EL (cell line): ENCODE results near the gene PACS2.
"Not testable (repeated sequence)": the region's sequence is repeated elsewhere in the genome, so short reads cannot be mapped to it uniquely, and the experiment has no call there.

Experiments used
- DNase-seq: peaks from one replicate; pipeline ENCODE4 v3.0.0-alpha.2; 2016

Gene PACS2

GRCh38 chr14:105314287-105315200 lies at the start of gene PACS2:
TSS of gene PACS2 (plus strand) at chr14:105314748. CDS start at chr14:105314919, 171 bp downstream.
- peak; percentile 82 for DNase-seq

GRCh38 chr14:105267820-105268548 lies 46.6 kb upstream of the PACS2 start:
- no peak for DNase-seq

- DNase-seq = no peak
These were observed 45.7 kb upstream of the PACS2 start for GRCh38 chr14:105268736-105269354.

GRCh38 chr14:105269405-105269804 lies 45.1 kb upstream of the PACS2 start:
- DNase-seq = no peak

- no peak for DNase-seq
These were observed 43.2 kb upstream of the PACS2 start for GRCh38 chr14:105271224-105271890.

DNA sequence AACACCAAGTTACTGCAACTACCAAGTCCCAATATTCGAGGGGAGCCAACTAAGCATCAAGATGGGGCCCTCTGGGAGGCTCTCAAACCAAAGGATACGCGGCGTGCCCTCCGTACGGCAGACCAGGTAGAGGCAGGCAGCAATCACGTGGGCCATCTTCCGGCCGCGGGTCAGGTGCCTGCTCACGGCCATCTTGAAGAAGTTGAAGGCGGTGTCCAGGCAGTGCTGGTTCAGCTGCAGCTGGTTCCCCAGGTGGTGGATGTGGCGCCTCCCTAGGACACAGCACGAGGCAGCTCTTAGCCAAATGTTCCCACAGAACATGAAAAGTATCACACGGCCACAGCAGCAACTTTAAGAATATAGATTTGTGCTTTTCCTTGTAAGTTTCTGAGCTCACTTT lies 41.9 kb upstream of the PACS2 start:
- DNase-seq = no peak

GRCh38 chr14:105273062-105273461 lies 41.5 kb upstream of the PACS2 start:
- DNase-seq = no peak

- no peak for DNase-seq
These were observed 39.9 kb upstream of the PACS2 start for GRCh38 chr14:105274637-105275036.

DNA sequence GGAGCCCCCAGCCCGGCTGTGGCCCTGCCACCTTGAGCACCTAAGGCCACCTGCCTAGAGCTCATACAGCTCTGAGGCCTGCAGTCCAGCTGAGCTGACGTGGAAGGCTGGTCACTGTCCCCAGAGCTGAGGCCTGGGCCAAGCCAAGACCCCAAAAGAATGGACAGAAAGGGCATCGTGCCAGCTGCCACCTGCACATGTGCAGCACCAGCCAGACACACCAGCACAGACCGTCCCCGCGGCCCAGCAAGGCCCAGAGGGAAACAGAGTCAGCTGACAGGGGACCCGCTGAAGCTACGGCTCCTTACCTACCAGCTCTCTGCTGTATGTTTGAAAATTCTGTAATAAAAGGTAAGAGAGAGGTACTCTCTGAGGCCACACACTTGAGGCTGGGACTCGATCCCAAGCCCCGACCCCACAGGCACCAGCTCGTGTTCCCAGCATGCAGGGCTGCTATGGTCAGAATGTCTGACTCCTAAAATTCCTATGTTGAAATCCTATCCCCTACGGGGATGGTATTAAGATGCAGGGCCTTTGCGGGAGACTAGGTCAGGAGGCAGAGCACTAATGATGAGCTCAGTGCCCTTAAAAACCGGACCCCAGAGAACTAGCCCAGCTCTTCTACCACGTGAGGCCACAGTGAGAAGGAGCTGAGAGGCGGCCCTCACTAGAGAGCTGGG lies 39.1 kb upstream of the PACS2 start:
- DNase-seq = peak; percentile 78

DNA sequence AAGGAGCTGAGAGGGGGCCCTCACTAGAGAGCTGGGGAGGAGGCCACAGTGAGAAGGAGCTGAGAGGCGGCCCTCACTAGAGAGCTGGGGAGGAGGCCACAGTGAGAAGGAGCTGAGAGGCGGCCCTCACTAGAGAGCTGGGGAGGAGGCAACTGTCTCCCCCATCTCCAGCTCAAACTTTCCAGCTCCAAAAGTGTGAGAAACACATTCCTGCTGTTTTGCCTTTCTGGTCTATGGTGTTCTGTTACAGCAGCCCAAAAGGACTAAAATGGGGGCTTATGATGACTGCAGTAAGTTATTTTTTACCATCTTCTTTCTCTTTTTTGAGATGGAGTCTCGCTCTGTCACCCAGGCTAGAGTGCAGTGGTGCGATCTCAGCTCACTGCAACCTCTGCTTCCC lies 37.1 kb upstream of the PACS2 start:
- not testable (repeated sequence) for DNase-seq

DNA sequence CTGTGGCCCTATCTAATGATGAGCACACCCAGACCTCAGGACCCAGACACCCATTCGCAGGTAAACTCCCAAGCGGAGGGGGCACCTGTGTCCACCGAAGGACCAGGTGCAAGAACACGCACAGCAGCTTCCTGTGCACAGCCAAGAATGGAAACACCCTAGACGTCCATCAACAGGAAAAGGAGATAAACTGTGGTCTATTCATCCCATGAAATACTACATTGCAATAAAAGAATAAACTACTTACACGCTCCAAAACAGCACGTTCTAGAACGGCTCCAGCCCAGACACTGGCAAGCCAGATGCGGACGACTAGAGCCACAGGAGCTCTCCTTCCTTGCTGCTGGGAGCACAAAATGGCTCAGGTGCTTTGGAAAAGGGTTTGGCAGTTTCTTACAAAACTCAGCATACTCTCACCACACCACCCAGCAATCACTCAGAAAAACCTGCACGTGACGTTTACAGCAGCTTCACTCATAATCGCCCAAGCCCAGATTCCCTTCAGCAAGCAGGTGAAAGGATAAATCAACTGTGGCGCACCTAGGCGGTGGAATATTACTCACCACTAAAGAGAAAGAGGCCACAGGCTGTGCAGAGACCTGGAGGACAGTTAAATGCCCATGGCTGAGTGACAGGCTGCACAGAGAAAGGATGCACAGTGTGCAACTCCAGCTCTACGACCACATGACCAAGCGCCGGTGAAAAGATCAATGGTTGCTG lies 34.7 kb upstream of the PACS2 start:
- DNase-seq = no peak

- DNase-seq = no peak
These were observed 34.0 kb upstream of the PACS2 start for GRCh38 chr14:105280525-105280924.

DNA sequence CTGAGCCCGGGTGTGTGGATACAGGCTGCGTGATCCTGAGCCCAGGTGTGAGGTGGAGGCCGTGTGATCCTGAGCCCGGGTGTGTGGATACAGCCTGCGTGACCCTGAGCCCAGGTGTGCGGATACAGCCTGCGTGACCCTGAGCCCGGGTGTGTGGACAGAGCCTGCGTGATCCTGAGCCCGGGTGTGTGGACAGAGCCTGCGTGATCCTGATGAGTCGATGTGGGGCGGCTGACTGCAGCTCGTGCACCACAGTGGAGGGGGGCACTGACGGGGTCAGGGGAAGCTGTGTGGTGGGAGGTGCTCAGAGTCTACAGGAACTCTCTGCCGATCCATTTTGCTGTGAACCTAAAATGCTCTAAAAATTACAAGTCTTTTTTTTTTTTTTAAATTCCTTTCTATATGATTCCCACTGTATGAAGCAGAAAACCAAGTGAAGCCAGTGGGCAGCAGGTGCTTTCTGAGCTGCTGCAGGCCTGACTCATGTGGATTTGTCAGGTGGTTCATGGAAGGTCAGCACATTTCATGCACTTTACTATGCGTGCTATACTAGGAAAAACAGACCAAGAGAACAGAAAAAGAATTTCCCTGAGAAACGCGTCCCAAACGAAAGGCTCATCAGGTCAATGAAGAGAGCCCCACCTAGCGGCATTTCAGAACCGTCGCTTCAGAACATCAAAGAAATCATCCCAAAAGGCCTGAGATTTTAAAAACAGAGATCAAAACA lies 33.0 kb upstream of the PACS2 start:
- peak; percentile 64 for DNase-seq

- DNase-seq = no peak
These were observed 32.3 kb upstream of the PACS2 start for GRCh38 chr14:105282098-105282725.

- no peak for DNase-seq
These were observed 31.5 kb upstream of the PACS2 start for GRCh38 chr14:105283028-105283427.

GRCh38 chr14:105283899-105284298 lies 30.6 kb upstream of the PACS2 start:
- DNase-seq = no peak

GRCh38 chr14:105285174-105285573 lies 29.4 kb upstream of the PACS2 start:
- DNase-seq = no peak

DNA sequence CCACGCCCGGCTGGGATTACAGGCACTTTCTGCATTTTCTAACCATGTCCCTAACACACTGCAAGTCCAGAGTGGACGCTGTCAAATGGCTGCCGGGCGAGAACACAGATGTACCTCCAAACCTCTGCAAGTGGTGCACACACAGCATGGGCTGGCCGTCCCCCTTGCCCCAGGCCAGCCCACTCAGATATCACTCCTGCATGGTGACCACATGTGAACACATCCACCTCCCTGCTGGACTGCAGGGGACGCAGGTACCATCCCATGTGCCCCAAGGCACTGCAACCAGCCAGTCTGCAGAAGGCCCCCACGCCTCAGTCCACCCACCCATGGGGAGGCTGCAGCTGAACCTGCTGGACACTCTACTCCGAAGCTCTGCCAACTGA lies 27.8 kb upstream of the PACS2 start:
- no peak for DNase-seq

DNA sequence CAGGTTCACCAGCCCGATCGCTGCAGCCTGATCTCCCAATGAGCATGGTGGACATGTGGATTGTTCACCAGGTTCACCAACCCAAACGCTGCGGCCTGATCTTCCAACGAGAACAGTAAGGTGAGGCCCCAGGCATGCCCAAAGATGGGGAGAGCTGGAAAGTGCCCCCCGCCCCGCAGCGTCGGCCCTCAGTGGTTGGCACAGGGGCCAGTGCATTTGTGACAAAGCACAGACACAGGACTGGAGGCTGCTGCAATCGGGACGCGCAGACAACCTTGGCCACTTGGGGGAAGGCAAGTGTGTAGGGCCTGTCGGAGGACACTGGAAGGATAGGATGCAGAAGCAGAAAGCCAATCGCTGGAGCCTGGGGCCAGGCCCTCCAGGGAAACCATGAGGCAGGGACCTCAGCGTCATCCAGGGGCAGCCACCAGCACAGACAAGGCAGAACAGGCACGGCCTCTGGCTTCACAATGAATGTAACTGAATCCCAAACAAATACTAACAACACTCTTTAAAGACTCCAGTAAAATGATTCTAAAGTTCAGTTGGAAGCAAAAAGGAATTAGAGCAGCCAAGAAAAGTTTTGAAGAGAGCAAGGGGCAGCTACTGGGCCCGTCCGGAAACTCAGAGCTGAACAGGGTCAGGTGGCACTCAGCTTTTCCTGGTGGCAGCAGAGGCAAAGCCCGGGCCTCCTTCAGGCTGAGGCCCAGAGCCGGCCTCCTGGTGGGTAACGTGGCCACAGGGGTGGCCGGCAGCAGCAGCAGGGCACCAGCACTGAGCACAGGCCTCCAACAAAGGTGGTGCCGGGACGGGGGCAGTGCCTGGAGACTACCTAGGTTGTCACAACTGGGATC lies 27.1 kb upstream of the PACS2 start:
- DNase-seq = no peak

- DNase-seq = not testable (repeated sequence)
These were observed 25.6 kb upstream of the PACS2 start for GRCh38 chr14:105288936-105289335.
